HEK293 (cell line): ENCODE results near the gene LUC7L.
"Not testable (repeated sequence)": the region's sequence is repeated elsewhere in the genome, so short reads cannot be mapped to it uniquely, and the experiment has no call there.

Experiments used
- CTCF ChIA-PET: fragments of 350-600 bp; formaldehyde crosslinking; extraction: SDS; loops from one replicate; lab custom pipeline; 2021; ENCODE audit warnings: antibody characterized with exemption; lab: Yijun Ruan, JAX
- POLR2A ChIA-PET: fragments of 300-600 bp; formaldehyde crosslinking; extraction: SDS; loops from one replicate; lab custom pipeline; 2020; ENCODE audit warnings: antibody characterized with exemption, inconsistent platforms; lab: Yijun Ruan, JAX
- H3K27ac ChIP-seq: fragments of 200-500 bp; sonication (Bioruptor generic); 2 replicates; pipeline ENCODE4 v1.5.1; 2014; ENCODE audit warnings: low read depth, low read length, control low read depth, inconsistent platforms; ENCODE audit errors: extremely low read depth
- H3K36me3 ChIP-seq, 2 experiments: fragments of 200-500 bp in 1 of 2; sonication (Bioruptor generic) in 1 of 2; 1 replicate in 1 of 2; 2 replicates in 1 of 2; pipeline ENCODE4 v1.5.1; 2014 to 2017; ENCODE audit warnings: inconsistent platforms in 2 of 2, low read length in 2 of 2; ENCODE audit not compliant: control insufficient read depth in 2 of 2, insufficient read depth in 1 of 2
- H3K4me1 ChIP-seq: fragments of 200-500 bp; sonication (Bioruptor generic); 2 replicates; pipeline ENCODE4 v1.5.1; 2014; ENCODE audit warnings: mild to moderate bottlenecking, low read length, inconsistent platforms; ENCODE audit not compliant: control insufficient read depth, insufficient read depth
- H3K4me3 ChIP-seq: 2 replicates; pipeline ENCODE4 v1.5.1; 2011; ENCODE audit warnings: low read depth, mild to moderate bottlenecking, control low read depth, low read length, moderate library complexity
- H3K9me3 ChIP-seq: fragments of 200-500 bp; sonication (Bioruptor generic); 2 replicates; pipeline ENCODE4 v1.5.1; 2014; ENCODE audit warnings: low read depth, low read length, inconsistent platforms; ENCODE audit not compliant: control insufficient read depth, insufficient read depth
- GLIS1 ChIP-seq: fragments of 450-650 bp; formaldehyde crosslinking; IDR thresholded peaks from 2 replicates; pipeline ENCODE4 v1.5.1; 2016; ENCODE audit warnings: missing biosample characterization, missing genetic modification characterization
- KLF1 ChIP-seq: fragments of 450-650 bp; formaldehyde crosslinking; IDR thresholded peaks from 2 replicates; pipeline ENCODE4 v1.5.1; 2016; ENCODE audit warnings: missing biosample characterization, missing genetic modification characterization
- KLF10 ChIP-seq: fragments of 450-650 bp; IDR thresholded peaks from 2 replicates; pipeline ENCODE4 v1.5.1; 2018; ENCODE audit warnings: missing biosample characterization, mild to moderate bottlenecking, missing genetic modification characterization
- KLF9 ChIP-seq: fragments of 450-650 bp; formaldehyde crosslinking; IDR thresholded peaks from 2 replicates; pipeline ENCODE4 v1.5.1; 2016; ENCODE audit warnings: missing biosample characterization, missing genetic modification characterization, low read depth
- SP2 ChIP-seq: fragments of 450-650 bp; formaldehyde crosslinking; IDR thresholded peaks from 2 replicates; pipeline ENCODE4 v1.5.1; 2016; ENCODE audit warnings: missing biosample characterization, missing genetic modification characterization
- ZBTB1 ChIP-seq: fragments of 450-650 bp; formaldehyde crosslinking; IDR thresholded peaks from 2 replicates; pipeline ENCODE4 v1.5.1; 2016; ENCODE audit warnings: missing biosample characterization, missing genetic modification characterization
- ZBTB10 ChIP-seq: fragments of 450-650 bp; formaldehyde crosslinking; IDR thresholded peaks from 2 replicates; pipeline ENCODE4 v1.5.1; 2016; ENCODE audit warnings: missing biosample characterization, missing genetic modification characterization
- ZBTB8A ChIP-seq: fragments of 450-650 bp; formaldehyde crosslinking; IDR thresholded peaks from 2 replicates; pipeline ENCODE4 v1.5.1; 2016; ENCODE audit warnings: missing biosample characterization, missing genetic modification characterization
- ZNF324 ChIP-seq: fragments of 450-650 bp; formaldehyde crosslinking; IDR thresholded peaks from 2 replicates; pipeline ENCODE4 v1.5.1; 2016; ENCODE audit warnings: missing biosample characterization, missing genetic modification characterization
- ZNF335 ChIP-seq: fragments of 450-650 bp; formaldehyde crosslinking; conservative IDR thresholded peaks from 2 replicates; pipeline ENCODE4 v1.5.1; 2016; ENCODE audit warnings: missing biosample characterization, missing genetic modification characterization
- ZNF366 ChIP-seq: fragments of 450-650 bp; formaldehyde crosslinking; conservative IDR thresholded peaks from 2 replicates; pipeline ENCODE4 v1.5.1; 2016; ENCODE audit warnings: missing biosample characterization, missing genetic modification characterization
- ZNF530 ChIP-seq: fragments of 450-650 bp; formaldehyde crosslinking; IDR thresholded peaks from 2 replicates; pipeline ENCODE4 v1.5.1; 2016; ENCODE audit warnings: low read depth, missing biosample characterization, missing genetic modification characterization
- ZNF600 ChIP-seq: fragments of 450-650 bp; formaldehyde crosslinking; IDR thresholded peaks from 2 replicates; pipeline ENCODE4 v1.5.1; 2016; ENCODE audit warnings: missing biosample characterization, missing genetic modification characterization
- ZNF654 ChIP-seq: fragments of 450-650 bp; formaldehyde crosslinking; IDR thresholded peaks from 2 replicates; pipeline ENCODE4 v1.5.1; 2016; ENCODE audit warnings: low read depth, missing biosample characterization, missing genetic modification characterization
- ZNF704 ChIP-seq: fragments of 450-650 bp; formaldehyde crosslinking; IDR thresholded peaks from 2 replicates; pipeline ENCODE4 v1.5.1; 2016; ENCODE audit warnings: missing biosample characterization, missing genetic modification characterization
- ZNF707 ChIP-seq: fragments of 450-650 bp; formaldehyde crosslinking; IDR thresholded peaks from 2 replicates; pipeline ENCODE4 v1.5.1; 2016; ENCODE audit warnings: missing biosample characterization, missing genetic modification characterization
- ZNF768 ChIP-seq: fragments of 450-650 bp; formaldehyde crosslinking; IDR thresholded peaks from 2 replicates; pipeline ENCODE4 v1.5.1; 2018; ENCODE audit warnings: missing biosample characterization, mild to moderate bottlenecking, missing genetic modification characterization
- ZNF777 ChIP-seq: fragments of 450-650 bp; formaldehyde crosslinking; IDR thresholded peaks from 2 replicates; pipeline ENCODE4 v1.5.1; 2017; ENCODE audit warnings: missing biosample characterization, missing genetic modification characterization, borderline replicate concordance

Gene LUC7L

GRCh38 chr16:160691-161190 is 68.5 kb downstream of the LUC7L start (continued):
- TF ChIP-seq GLIS1 (no peak), ZNF335 (tag by site-specific recombination) (no peak), ZNF600 (tag by site-specific recombination) (no peak), ZNF777 (tag by site-specific recombination) (no peak), ZBTB10 (tag by site-specific recombination) (no peak), ZNF704 (tag by site-specific recombination) (no peak), ZNF768 (tag by site-specific recombination) (no peak), ZNF324 (tag by site-specific recombination) (no peak)

- POLR2A ChIA-PET, result interaction anchor here (0.6 kb wide), 1 partner anchor 25 kb away, joined by 3 read pairs; no protein-coding TSS in a partner anchor
- H3K36me3 ChIP-seq, H3K27ac ChIP-seq, H3K9me3 ChIP-seq, H3K4me1 ChIP-seq, CTCF ChIA-PET, H3K4me3 ChIP-seq: not testable (repeated sequence)
Observed at GRCh38 chr16:160242-160641, 69.0 kb downstream of the LUC7L start.

- H3K9me3 ChIP-seq, result no peaks in the 10 kb centered on the region
- ChIA-PET CTCF (no interaction called here), POLR2A (interaction anchor here (0.6 to 0.7 kb wide), 4 partner anchors 11 to 72 kb away, joined by 3 to 6 read pairs (median 4); no protein-coding TSS in a partner anchor)
- TF ChIP-seq ZNF366 (tag by site-specific recombination), result peak; percentile 39; the same call in 1 of the 2 replicates
- 0 out of 2 replicates have a peak, but pooled peaks have one; percentile 32 for TF ChIP-seq KLF9 (tag by site-specific recombination)
- no peak for TF ChIP-seq ZBTB1 (tag by site-specific recombination)
- TF ChIP-seq SP2 (tag by site-specific recombination), result 0 out of 2 replicates have a peak, but pooled peaks have one; percentile 18
- peak; percentile 51 for TF ChIP-seq KLF1
- TF ChIP-seq ZBTB8A (tag by site-specific recombination), result no peak
- TF ChIP-seq ZNF707 (tag by site-specific recombination), result no peak
- peak; percentile 29; the same call in 1 of the 2 replicates for TF ChIP-seq KLF10 (tag by site-specific recombination)
- TF ChIP-seq ZNF600 (tag by site-specific recombination), result peak; percentile 22; the same call in 1 of the 2 replicates
- no peak for TF ChIP-seq ZNF654 (tag by site-specific recombination)
- TF ChIP-seq ZNF530, result no peak
- H3K4me3 ChIP-seq, result no peak overlapping the region
- H3K27ac ChIP-seq, result no peak overlapping the region
- no peaks in the 10 kb centered on the region for H3K36me3 ChIP-seq
- H3K4me1 ChIP-seq, result no peaks in the 10 kb centered on the region
Observed at GRCh38 chr16:159136-159849, 70.0 kb downstream of the LUC7L start.
